ENCODE measurements around the gene ITSN1.

Gene ITSN1

GRCh38 chr21:33754481-33754880 is 112.2 kb downstream of the ITSN1 start:
- no peak for DNase-seq (ENCODE audit: low spot score)
- TF ChIP-seq, protein P1, sequence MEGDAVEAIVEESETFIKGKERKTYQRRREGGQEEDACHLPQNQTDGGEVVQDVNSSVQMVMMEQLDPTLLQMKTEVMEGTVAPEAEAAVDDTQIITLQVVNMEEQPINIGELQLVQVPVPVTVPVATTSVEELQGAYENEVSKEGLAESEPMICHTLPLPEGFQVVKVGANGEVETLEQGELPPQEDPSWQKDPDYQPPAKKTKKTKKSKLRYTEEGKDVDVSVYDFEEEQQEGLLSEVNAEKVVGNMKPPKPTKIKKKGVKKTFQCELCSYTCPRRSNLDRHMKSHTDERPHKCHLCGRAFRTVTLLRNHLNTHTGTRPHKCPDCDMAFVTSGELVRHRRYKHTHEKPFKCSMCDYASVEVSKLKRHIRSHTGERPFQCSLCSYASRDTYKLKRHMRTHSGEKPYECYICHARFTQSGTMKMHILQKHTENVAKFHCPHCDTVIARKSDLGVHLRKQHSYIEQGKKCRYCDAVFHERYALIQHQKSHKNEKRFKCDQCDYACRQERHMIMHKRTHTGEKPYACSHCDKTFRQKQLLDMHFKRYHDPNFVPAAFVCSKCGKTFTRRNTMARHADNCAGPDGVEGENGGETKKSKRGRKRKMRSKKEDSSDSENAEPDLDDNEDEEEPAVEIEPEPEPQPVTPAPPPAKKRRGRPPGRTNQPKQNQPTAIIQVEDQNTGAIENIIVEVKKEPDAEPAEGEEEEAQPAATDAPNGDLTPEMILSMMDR (IDR thresholded peaks at IDR 0.05; ENCODE audit: extremely low read depth, missing control alignments) = no peak

GRCh38 chr21:33755354-33755753 is 113.1 kb downstream of the ITSN1 start:
- TF ChIP-seq, protein P1 (IDR thresholded peaks at IDR 0.05; ENCODE audit: extremely low read depth, missing control alignments) = no peak
- no peak for DNase-seq (ENCODE audit: low spot score)

DNA sequence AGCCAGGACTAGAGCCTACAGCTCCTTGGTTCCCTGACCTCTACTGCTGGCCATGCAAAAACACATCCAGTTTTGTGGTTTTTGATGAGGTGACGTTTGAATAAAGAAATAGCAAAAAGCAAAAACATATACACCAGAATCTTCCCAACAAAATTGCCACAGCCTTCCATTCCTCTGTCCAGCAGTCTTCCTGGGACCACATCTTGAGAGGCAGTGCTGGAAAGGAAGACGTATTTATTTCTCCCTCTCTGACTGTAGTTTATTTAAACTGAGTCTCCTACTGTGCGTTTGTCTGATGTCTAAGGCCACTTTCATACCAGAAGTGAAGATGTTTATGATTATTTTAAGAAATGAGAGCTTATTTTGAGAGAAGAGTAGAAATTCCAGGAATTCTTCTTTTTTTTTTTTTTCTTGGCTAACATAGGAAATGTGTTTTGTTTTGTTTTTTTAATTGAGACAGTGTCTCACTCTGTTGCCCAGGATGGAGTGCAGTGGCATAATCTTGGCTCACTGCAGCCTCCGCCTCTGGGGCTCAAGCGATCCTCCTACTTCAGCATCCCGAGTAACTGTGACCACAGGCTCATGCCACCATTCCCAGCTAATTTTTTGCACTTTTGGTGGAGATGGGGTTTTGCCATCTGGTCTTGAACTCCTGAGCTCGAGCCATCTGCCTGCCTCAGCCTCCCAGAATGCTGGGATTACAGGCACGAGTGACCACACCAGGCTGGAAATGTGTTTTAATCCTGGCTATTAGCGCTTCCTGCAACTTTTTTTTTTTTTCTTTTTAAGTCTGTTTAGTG is 118.5 kb downstream of the ITSN1 start:
- TF ChIP-seq, protein P1 (IDR thresholded peaks at IDR 0.05; ENCODE audit: extremely low read depth, missing control alignments) = no peak
- DNase-seq (ENCODE audit: low spot score) = no peak

- DNase-seq (ENCODE audit: low spot score) = no peak
- TF ChIP-seq, protein P1 (IDR thresholded peaks at IDR 0.05; ENCODE audit: extremely low read depth, missing control alignments) = no peak
Observed at GRCh38 chr21:33761441-33762036, 119.2 kb downstream of the ITSN1 start.

DNA sequence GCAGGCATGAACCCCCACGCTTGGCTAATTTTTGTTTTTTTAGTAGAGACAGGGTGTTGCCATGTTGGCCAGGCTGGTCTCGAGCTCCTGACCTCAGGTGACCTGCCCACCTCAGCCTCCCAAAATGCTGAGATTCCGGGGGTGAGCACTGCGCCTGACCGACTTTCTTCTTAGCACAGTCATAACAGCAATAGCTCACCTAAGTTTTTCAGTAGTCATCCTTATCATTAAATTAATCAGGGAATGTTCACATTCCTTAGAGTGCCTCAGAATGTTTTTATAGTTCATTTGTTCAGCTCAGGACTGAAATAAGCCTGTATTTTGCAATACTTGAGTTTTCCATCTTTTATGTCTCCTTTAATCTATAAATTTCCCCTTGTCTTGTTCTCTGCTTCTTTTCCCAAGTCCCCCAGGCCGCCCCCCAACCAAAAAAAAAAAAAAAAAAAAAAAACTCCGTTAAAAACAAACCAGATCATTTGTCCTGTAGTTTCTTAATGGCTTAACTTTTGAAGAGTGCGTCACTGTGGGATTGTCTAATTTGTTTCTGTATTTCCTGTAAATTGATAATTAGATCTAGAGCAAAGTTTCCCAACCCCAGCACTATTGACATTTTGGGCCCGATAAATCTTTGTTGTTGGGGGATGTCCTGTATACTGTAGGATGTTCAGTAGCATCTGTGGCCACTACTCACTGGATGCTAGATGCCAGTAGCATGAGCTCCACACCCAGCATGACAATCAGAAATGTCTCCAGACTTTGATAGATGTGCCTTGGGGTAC is 120.7 kb downstream of the ITSN1 start:
- DNase-seq (ENCODE audit: low spot score) = no peak
- TF ChIP-seq, protein P1 (IDR thresholded peaks at IDR 0.05; ENCODE audit: extremely low read depth, missing control alignments) = no peak

DNA sequence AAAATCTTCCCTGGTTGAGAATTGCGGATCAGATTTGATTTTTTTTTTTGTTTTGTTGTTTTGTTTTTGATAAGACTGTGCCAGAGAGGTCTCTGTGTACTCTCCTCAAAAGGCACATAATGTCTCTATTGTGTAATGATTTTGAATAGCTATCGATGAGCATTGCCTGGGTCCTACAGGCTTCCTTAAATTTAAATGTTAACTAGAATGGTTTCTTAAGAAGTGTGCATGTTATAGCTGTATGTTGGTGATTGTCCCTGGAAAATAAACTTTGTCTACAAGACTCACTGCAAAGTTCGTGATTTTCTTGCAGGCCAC is 121.2 kb downstream of the ITSN1 start:
- no peak for DNase-seq (ENCODE audit: low spot score)
- TF ChIP-seq, protein P1 (IDR thresholded peaks at IDR 0.05; ENCODE audit: extremely low read depth, missing control alignments) = no peak

DNA sequence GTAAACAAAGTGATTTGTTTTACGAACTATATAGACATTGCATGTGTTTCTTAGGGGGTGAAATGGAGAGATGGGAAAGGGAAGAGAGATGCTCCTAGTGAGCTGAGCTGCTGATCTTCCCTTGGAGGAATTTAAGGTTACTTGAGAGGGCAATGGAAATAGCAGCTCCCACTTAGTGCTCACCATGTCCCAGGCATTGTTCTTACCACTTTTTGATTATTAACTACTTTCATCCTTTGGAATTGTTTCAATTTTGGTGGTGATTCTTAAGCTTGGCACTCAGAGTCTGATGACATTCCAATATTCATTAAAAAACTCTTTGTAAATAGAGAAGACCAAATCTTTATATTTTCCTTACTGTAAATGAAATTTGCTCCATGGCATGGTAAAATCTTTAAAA is 124.9 kb downstream of the ITSN1 start:
- DNase-seq (ENCODE audit: low spot score) = no peak
- TF ChIP-seq, protein P1 (IDR thresholded peaks at IDR 0.05; ENCODE audit: extremely low read depth, missing control alignments) = no peak

Data from GM20000 (cell line).